Measurements from ENCODE around the gene FER.

Gene FER

GRCh38 chr5:108727651-108728565 lies 19.8 kb upstream of the FER start (continued):
- TF ChIP-seq KLF8 (tag by site-specific recombination; IDR thresholded peaks at IDR 0.05) (peak; percentile 93), ZNF18 (tag by site-specific recombination; IDR thresholded peaks at IDR 0.05) (no peak), ZNF132 (tag by site-specific recombination; IDR thresholded peaks at IDR 0.05; ENCODE audit: borderline replicate concordance) (no peak), TRIM28 (IDR thresholded peaks at IDR 0.05; ENCODE audit: borderline replicate concordance, low read length) (peak; percentile 34; the same call in 1 of the 2 replicates), ZNF596 (tag by site-specific recombination; IDR thresholded peaks at IDR 0.05) (no peak), WT1 (tag by site-specific recombination; IDR thresholded peaks at IDR 0.05) (no peak), ZNF341 (tag by site-specific recombination; IDR thresholded peaks at IDR 0.05; ENCODE audit: low read depth) (peak; percentile 37), TCF7L2 (IDR thresholded peaks at IDR 0.05; ENCODE audit: borderline replicate concordance, low read depth, low read length) (no peak), ZNF555 (tag by site-specific recombination; conservative IDR thresholded peaks at IDR 0.05) (no peak), ZNF785 (tag by site-specific recombination; IDR thresholded peaks at IDR 0.05) (no peak), TSHZ1 (tag by site-specific recombination; IDR thresholded peaks at IDR 0.05; ENCODE audit: borderline replicate concordance) (0 out of 2 replicates have a peak, but pooled peaks have one; percentile 33), ZNF19 (tag by site-specific recombination; IDR thresholded peaks at IDR 0.05; ENCODE audit: low read depth) (no peak), ZNF76 (tag by site-specific recombination; IDR thresholded peaks at IDR 0.05; ENCODE audit: borderline replicate concordance, low read depth) (peak; percentile 74), ZSCAN23 (tag by site-specific recombination; IDR thresholded peaks at IDR 0.05) (peak; percentile 82; the same call in 1 of the 2 replicates), ZNF426 (tag by site-specific recombination; IDR thresholded peaks at IDR 0.05) (no peak), ZNF510 (tag by site-specific recombination; IDR thresholded peaks at IDR 0.05; ENCODE audit: insufficient replicate concordance) (no peak), ZNF398 (tag by site-specific recombination; IDR thresholded peaks at IDR 0.05) (peak; percentile 47; the same call in 1 of the 2 replicates), ZNF423 (tag by site-specific recombination; IDR thresholded peaks at IDR 0.05) (no peak), ZNF23 (tag by site-specific recombination; IDR thresholded peaks at IDR 0.05; ENCODE audit: borderline replicate concordance) (no peak), ZNF514 (tag by site-specific recombination; IDR thresholded peaks at IDR 0.05) (no peak), ZNF174 (tag by site-specific recombination; IDR thresholded peaks at IDR 0.05) (no peak), ZNF548 (tag by site-specific recombination; IDR thresholded peaks at IDR 0.05) (no peak), ZNF148 (tag by site-specific recombination; IDR thresholded peaks at IDR 0.05; ENCODE audit: borderline replicate concordance) (no peak), ZNF394 (tag by site-specific recombination; IDR thresholded peaks at IDR 0.05; ENCODE audit: borderline replicate concordance) (peak; percentile 78; the same call in 1 of the 2 replicates), KLF1 (tag by site-specific recombination; IDR thresholded peaks at IDR 0.05) (peak; percentile 78), ZBTB10 (tag by site-specific recombination; IDR thresholded peaks at IDR 0.05) (no peak), ZNF558 (tag by site-specific recombination; IDR thresholded peaks at IDR 0.05) (no peak)
